HEK293 (cell line): ENCODE results near the gene ZCCHC7.

Source experiments
- CTCF ChIA-PET: fragments of 350-600 bp; formaldehyde crosslinking; extraction: SDS; loops from one replicate; lab custom pipeline; 2021; ENCODE audit warnings: antibody characterized with exemption; lab: Yijun Ruan, JAX
- POLR2A ChIA-PET: fragments of 300-600 bp; formaldehyde crosslinking; extraction: SDS; loops from one replicate; lab custom pipeline; 2020; ENCODE audit warnings: antibody characterized with exemption, inconsistent platforms; lab: Yijun Ruan, JAX
- H3K27ac ChIP-seq: fragments of 200-500 bp; sonication (Bioruptor generic); 2 replicates; pipeline ENCODE4 v1.5.1; 2014; ENCODE audit warnings: low read depth, low read length, control low read depth, inconsistent platforms; ENCODE audit errors: extremely low read depth
- H3K36me3 ChIP-seq, 2 experiments: fragments of 200-500 bp in 1 of 2; sonication (Bioruptor generic) in 1 of 2; 1 replicate in 1 of 2; 2 replicates in 1 of 2; pipeline ENCODE4 v1.5.1; 2014 to 2017; ENCODE audit warnings: inconsistent platforms in 2 of 2, low read length in 2 of 2; ENCODE audit not compliant: control insufficient read depth in 2 of 2, insufficient read depth in 1 of 2
- H3K4me1 ChIP-seq: fragments of 200-500 bp; sonication (Bioruptor generic); 2 replicates; pipeline ENCODE4 v1.5.1; 2014; ENCODE audit warnings: mild to moderate bottlenecking, low read length, inconsistent platforms; ENCODE audit not compliant: control insufficient read depth, insufficient read depth
- H3K4me3 ChIP-seq: 2 replicates; pipeline ENCODE4 v1.5.1; 2011; ENCODE audit warnings: low read depth, mild to moderate bottlenecking, control low read depth, low read length, moderate library complexity
- H3K9me3 ChIP-seq: fragments of 200-500 bp; sonication (Bioruptor generic); 2 replicates; pipeline ENCODE4 v1.5.1; 2014; ENCODE audit warnings: low read depth, low read length, inconsistent platforms; ENCODE audit not compliant: control insufficient read depth, insufficient read depth
- ATF2 ChIP-seq: fragments of 450-650 bp; formaldehyde crosslinking; IDR thresholded peaks from 2 replicates; pipeline ENCODE4 v1.5.1; 2016; ENCODE audit warnings: missing biosample characterization, missing genetic modification characterization, low read depth
- BCL6B ChIP-seq: fragments of 450-650 bp; formaldehyde crosslinking; IDR thresholded peaks from 2 replicates; pipeline ENCODE4 v1.5.1; 2017; ENCODE audit warnings: missing biosample characterization, missing genetic modification characterization
- FEZF1 ChIP-seq: fragments of 450-650 bp; formaldehyde crosslinking; IDR thresholded peaks from 2 replicates; pipeline ENCODE4 v1.5.1; 2016; ENCODE audit warnings: missing biosample characterization, missing genetic modification characterization
- GFI1B ChIP-seq: fragments of 450-650 bp; formaldehyde crosslinking; IDR thresholded peaks from 2 replicates; pipeline ENCODE4 v1.5.1; 2016; ENCODE audit warnings: missing biosample characterization, missing genetic modification characterization
- GLIS1 ChIP-seq: fragments of 450-650 bp; formaldehyde crosslinking; IDR thresholded peaks from 2 replicates; pipeline ENCODE4 v1.5.1; 2016; ENCODE audit warnings: missing biosample characterization, missing genetic modification characterization
- KLF9 ChIP-seq: fragments of 450-650 bp; formaldehyde crosslinking; IDR thresholded peaks from 2 replicates; pipeline ENCODE4 v1.5.1; 2016; ENCODE audit warnings: missing biosample characterization, missing genetic modification characterization, low read depth
- OVOL3 ChIP-seq: fragments of 450-650 bp; formaldehyde crosslinking; IDR thresholded peaks from 2 replicates; pipeline ENCODE4 v1.5.1; 2016; ENCODE audit warnings: missing biosample characterization, missing genetic modification characterization
- ZBTB21 ChIP-seq: fragments of 450-650 bp; formaldehyde crosslinking; IDR thresholded peaks from 2 replicates; pipeline ENCODE4 v1.5.1; 2017; ENCODE audit warnings: missing biosample characterization, missing genetic modification characterization
- ZNF112 ChIP-seq: fragments of 450-650 bp; formaldehyde crosslinking; IDR thresholded peaks from 2 replicates; pipeline ENCODE4 v1.5.0; 2017; ENCODE audit warnings: missing biosample characterization, missing genetic modification characterization
- ZNF16 ChIP-seq: fragments of 450-650 bp; formaldehyde crosslinking; IDR thresholded peaks from 2 replicates; pipeline ENCODE4 v1.5.1; 2016; ENCODE audit warnings: low read depth, missing biosample characterization, missing genetic modification characterization
- ZNF221 ChIP-seq: fragments of 450-650 bp; formaldehyde crosslinking; IDR thresholded peaks from 2 replicates; pipeline ENCODE4 v1.5.1; 2017; ENCODE audit warnings: missing biosample characterization, missing genetic modification characterization, borderline replicate concordance
- ZNF23 ChIP-seq: fragments of 450-650 bp; formaldehyde crosslinking; IDR thresholded peaks from 2 replicates; pipeline ENCODE4 v1.5.1; 2016; ENCODE audit warnings: missing biosample characterization, missing genetic modification characterization, borderline replicate concordance
- ZNF248 ChIP-seq: fragments of 450-650 bp; formaldehyde crosslinking; IDR thresholded peaks from 2 replicates; pipeline ENCODE4 v1.5.1; 2017; ENCODE audit warnings: missing biosample characterization, missing genetic modification characterization
- ZNF266 ChIP-seq: fragments of 450-650 bp; formaldehyde crosslinking; IDR thresholded peaks from 2 replicates; pipeline ENCODE4 v1.5.1; 2016; ENCODE audit warnings: missing biosample characterization, missing genetic modification characterization, low read depth
- ZNF324 ChIP-seq: fragments of 450-650 bp; formaldehyde crosslinking; IDR thresholded peaks from 2 replicates; pipeline ENCODE4 v1.5.1; 2016; ENCODE audit warnings: missing biosample characterization, missing genetic modification characterization
- ZNF366 ChIP-seq: fragments of 450-650 bp; formaldehyde crosslinking; conservative IDR thresholded peaks from 2 replicates; pipeline ENCODE4 v1.5.1; 2016; ENCODE audit warnings: missing biosample characterization, missing genetic modification characterization
- ZNF416 ChIP-seq: fragments of 450-650 bp; formaldehyde crosslinking; IDR thresholded peaks from 2 replicates; pipeline ENCODE4 v1.5.1; 2016; ENCODE audit warnings: missing biosample characterization, missing genetic modification characterization
- ZNF48 ChIP-seq: fragments of 450-650 bp; formaldehyde crosslinking; IDR thresholded peaks from 2 replicates; pipeline ENCODE4 v1.5.1; 2016; ENCODE audit warnings: missing biosample characterization, missing genetic modification characterization
- ZNF529 ChIP-seq: fragments of 450-650 bp; formaldehyde crosslinking; IDR thresholded peaks from 2 replicates; pipeline ENCODE4 v1.5.1; 2017; ENCODE audit warnings: missing genetic modification characterization, missing biosample characterization; ENCODE audit not compliant: insufficient replicate concordance
- ZNF558 ChIP-seq: fragments of 450-650 bp; formaldehyde crosslinking; IDR thresholded peaks from 2 replicates; pipeline ENCODE4 v1.5.1; 2016; ENCODE audit warnings: missing biosample characterization, missing genetic modification characterization
- ZNF596 ChIP-seq: fragments of 450-650 bp; IDR thresholded peaks from 2 replicates; pipeline ENCODE4 v1.5.0; 2018; ENCODE audit warnings: missing biosample characterization, mild to moderate bottlenecking, missing genetic modification characterization, moderate library complexity
- ZNF600 ChIP-seq: fragments of 450-650 bp; formaldehyde crosslinking; IDR thresholded peaks from 2 replicates; pipeline ENCODE4 v1.5.1; 2016; ENCODE audit warnings: missing biosample characterization, missing genetic modification characterization
- ZNF610 ChIP-seq: fragments of 450-650 bp; formaldehyde crosslinking; IDR thresholded peaks from 2 replicates; pipeline ENCODE4 v1.5.1; 2016; ENCODE audit warnings: missing biosample characterization, missing genetic modification characterization, borderline replicate concordance
- ZNF621 ChIP-seq: fragments of 450-650 bp; formaldehyde crosslinking; IDR thresholded peaks from 2 replicates; pipeline ENCODE4 v1.5.1; 2017; ENCODE audit warnings: missing biosample characterization, missing genetic modification characterization
- ZNF624 ChIP-seq: fragments of 450-650 bp; formaldehyde crosslinking; IDR thresholded peaks from 2 replicates; pipeline ENCODE4 v1.5.1; 2017; ENCODE audit warnings: missing biosample characterization, missing genetic modification characterization
- ZNF626 ChIP-seq: fragments of 450-650 bp; sonication (Bioruptor Pico); formaldehyde crosslinking; IDR thresholded peaks from 2 replicates; pipeline ENCODE4 v1.5.1; 2018; ENCODE audit warnings: missing biosample characterization, missing genetic modification characterization, inconsistent platforms
- ZNF639 ChIP-seq: fragments of 450-650 bp; formaldehyde crosslinking; IDR thresholded peaks from 2 replicates; pipeline ENCODE4 v1.5.1; 2016; ENCODE audit warnings: missing biosample characterization, missing genetic modification characterization
- ZNF837 ChIP-seq: fragments of 450-650 bp; formaldehyde crosslinking; IDR thresholded peaks from 2 replicates; pipeline ENCODE4 v1.5.1; 2016; ENCODE audit warnings: missing biosample characterization, missing genetic modification characterization
- TF ChIP-seq, protein P1 (sequence below): fragments of 450-650 bp; formaldehyde crosslinking; IDR thresholded peaks from 2 replicates; pipeline ENCODE4 v1.5.1; 2016; ENCODE audit warnings: missing biosample characterization, missing genetic modification characterization
- TF ChIP-seq, protein P2 (sequence below): fragments of 450-650 bp; formaldehyde crosslinking; IDR thresholded peaks from 2 replicates; pipeline ENCODE4 v1.5.1; 2016; ENCODE audit warnings: missing biosample characterization, missing genetic modification characterization, borderline replicate concordance

The ZCCHC7 gene

GRCh38 chr9:37180138-37180537 lies 59.8 kb downstream of the ZCCHC7 start:
- Histone ChIP-seq H3K27ac (no peak overlapping the region), H3K9me3 (no peaks in the 10 kb centered on the region), H3K4me3 (no peak overlapping the region), H3K4me1 (no peaks in the 10 kb centered on the region), H3K36me3 (peaks cover 0 to 5% of the 10 kb centered on the region in 2 experiments; a peak in 2 of 3 replicates)
- ChIA-PET CTCF (interaction anchor here (0.7 to 0.9 kb wide), 2 partner anchors 14 to 124 kb away, joined by 3 to 4 read pairs; no protein-coding TSS in a partner anchor), POLR2A (no interaction called here)
- TF ChIP-seq ZNF23 (no peak), ZNF416 (tag by site-specific recombination) (no peak), ZNF266 (no peak), FEZF1 (tag by site-specific recombination) (no peak), ZNF529 (tag by site-specific recombination) (no peak), ZNF624 (no peak), BCL6B (no peak), ZNF610 (no peak), ZNF600 (no peak), ZNF639 (tag by site-specific recombination) (no peak), ZNF621 (no peak), ZNF112 (no peak), ATF2 (no peak), GLIS1 (tag by site-specific recombination) (no peak)
- TF ChIP-seq, protein P1, sequence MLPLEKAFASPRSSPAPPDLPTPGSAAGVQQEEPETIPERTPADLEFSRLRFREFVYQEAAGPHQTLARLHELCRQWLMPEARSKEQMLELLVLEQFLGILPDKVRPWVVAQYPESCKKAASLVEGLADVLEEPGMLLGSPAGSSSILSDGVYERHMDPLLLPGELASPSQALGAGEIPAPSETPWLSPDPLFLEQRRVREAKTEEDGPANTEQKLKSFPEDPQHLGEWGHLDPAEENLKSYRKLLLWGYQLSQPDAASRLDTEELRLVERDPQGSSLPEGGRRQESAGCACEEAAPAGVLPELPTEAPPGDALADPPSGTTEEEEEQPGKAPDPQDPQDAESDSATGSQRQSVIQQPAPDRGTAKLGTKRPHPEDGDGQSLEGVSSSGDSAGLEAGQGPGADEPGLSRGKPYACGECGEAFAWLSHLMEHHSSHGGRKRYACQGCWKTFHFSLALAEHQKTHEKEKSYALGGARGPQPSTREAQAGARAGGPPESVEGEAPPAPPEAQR: no peak
- TF ChIP-seq, all 188 proteins: peak for 0

GRCh38 chr9:37182718-37183117 lies 62.3 kb downstream of the ZCCHC7 start:
- CTCF ChIA-PET: no interaction called here
- no peaks in the 10 kb centered on the region for H3K9me3 ChIP-seq
- no peak overlapping the region for H3K27ac ChIP-seq
- peaks cover 0 to 5% of the 10 kb centered on the region in 2 experiments; a peak in 1 of 3 replicates for H3K36me3 ChIP-seq
- H3K4me1 ChIP-seq: no peaks in the 10 kb centered on the region
- POLR2A ChIA-PET: no interaction called here
- no peak overlapping the region for H3K4me3 ChIP-seq
- TF ChIP-seq ZNF837 (tag by site-specific recombination): no peak
- no peak for TF ChIP-seq ZNF366 (tag by site-specific recombination)
- TF ChIP-seq KLF9 (tag by site-specific recombination): no peak
- no peak for TF ChIP-seq ZBTB21 (tag by site-specific recombination)
- no peak for TF ChIP-seq ZNF48
- TF ChIP-seq, protein P2, sequence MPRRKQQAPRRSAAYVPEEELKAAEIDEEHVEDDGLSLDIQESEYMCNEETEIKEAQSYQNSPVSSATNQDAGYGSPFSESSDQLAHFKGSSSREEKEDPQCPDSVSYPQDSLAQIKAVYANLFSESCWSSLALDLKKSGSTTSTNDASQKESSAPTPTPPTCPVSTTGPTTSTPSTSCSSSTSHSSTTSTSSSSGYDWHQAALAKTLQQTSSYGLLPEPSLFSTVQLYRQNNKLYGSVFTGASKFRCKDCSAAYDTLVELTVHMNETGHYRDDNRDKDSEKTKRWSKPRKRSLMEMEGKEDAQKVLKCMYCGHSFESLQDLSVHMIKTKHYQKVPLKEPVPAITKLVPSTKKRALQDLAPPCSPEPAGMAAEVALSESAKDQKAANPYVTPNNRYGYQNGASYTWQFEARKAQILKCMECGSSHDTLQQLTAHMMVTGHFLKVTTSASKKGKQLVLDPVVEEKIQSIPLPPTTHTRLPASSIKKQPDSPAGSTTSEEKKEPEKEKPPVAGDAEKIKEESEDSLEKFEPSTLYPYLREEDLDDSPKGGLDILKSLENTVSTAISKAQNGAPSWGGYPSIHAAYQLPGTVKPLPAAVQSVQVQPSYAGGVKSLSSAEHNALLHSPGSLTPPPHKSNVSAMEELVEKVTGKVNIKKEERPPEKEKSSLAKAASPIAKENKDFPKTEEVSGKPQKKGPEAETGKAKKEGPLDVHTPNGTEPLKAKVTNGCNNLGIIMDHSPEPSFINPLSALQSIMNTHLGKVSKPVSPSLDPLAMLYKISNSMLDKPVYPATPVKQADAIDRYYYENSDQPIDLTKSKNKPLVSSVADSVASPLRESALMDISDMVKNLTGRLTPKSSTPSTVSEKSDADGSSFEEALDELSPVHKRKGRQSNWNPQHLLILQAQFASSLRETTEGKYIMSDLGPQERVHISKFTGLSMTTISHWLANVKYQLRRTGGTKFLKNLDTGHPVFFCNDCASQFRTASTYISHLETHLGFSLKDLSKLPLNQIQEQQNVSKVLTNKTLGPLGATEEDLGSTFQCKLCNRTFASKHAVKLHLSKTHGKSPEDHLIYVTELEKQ (tag by site-specific recombination): no peak
- no peak for TF ChIP-seq ZNF221
- TF ChIP-seq OVOL3 (tag by site-specific recombination): no peak
- no peak for TF ChIP-seq ZNF596
- TF ChIP-seq ZNF112: no peak
- no peak for TF ChIP-seq GFI1B
- TF ChIP-seq ZNF248: no peak
- no peak for TF ChIP-seq ZNF16 (tag by site-specific recombination)
- TF ChIP-seq ZNF529 (tag by site-specific recombination): no peak
- TF ChIP-seq ZNF324: no peak
- TF ChIP-seq ZNF626 (tag by site-specific recombination): no peak
- TF ChIP-seq ZNF558 (tag by site-specific recombination): no peak
